22Rv1 (cell line): Measurements from ENCODE around the gene ZNF385D.

Source experiments
- CTCF ChIP-seq: fragments of 450-650 bp; IDR thresholded peaks from 2 replicates; pipeline ENCODE4 v1.5.1; 2017; ENCODE audit warnings: mild to moderate bottlenecking
- ZFX ChIP-seq: fragments of 450-650 bp; IDR thresholded peaks from 2 replicates; pipeline ENCODE4 v1.6.1; 2017; ENCODE audit warnings: antibody characterized with exemption, borderline replicate concordance

DNA sequence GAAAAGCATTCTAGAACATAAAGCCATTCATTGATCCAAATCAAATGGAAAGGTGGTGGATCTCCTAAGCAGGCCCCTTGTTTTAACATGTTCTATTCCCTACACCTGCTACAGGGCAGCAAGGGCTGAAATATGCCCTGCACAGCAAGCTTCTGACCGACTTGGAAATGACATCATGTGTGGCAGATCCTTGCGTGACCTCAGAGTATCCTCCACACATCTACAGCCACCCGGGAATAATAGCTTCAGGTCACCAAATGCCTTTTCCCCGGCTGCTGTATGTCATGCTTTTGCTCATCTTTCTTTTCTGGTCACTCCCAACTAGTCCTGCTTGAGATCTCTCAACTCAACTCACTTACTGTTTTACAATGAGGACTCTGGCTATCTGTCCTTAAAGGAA lies 158.2 kb downstream of the ZNF385D start:
- TF ChIP-seq CTCF: no peak
- TF ChIP-seq ZFX: no peak
